ENCODE results near the gene CACNB2.

DNA sequence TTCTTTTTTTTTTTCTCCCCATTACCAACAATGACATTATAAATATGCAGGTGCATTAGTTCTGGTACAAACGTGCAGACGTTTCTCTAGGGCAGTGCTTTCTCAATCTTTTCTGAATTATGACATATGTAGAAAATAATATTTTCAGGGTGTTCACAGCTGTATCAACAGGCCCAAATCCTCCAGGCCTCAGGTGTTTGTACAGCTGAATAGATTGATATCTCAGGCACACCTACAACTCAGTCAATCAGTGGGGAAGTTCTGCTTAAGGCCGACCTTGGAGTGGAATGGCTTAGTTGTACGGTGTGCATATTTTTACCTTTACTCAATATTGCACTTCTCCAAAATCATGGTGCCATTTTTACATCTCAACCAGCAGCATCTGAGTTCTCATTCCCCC lies 71.6 kb downstream of the CACNB2 start:
- TF ChIP-seq POLR2A (IDR thresholded peaks at IDR 0.05; ENCODE audit: low read depth, low read length) (no peak), TAF1 (IDR thresholded peaks at IDR 0.05; ENCODE audit: borderline replicate concordance, low read depth, low read length) (no peak)
